Sigmoid colon (tissue), 7 donors: ENCODE measurements around the gene GSN. TPM values are rescaled to one million over a fixed set of nuclear protein-coding genes. Genes with fewer than 3 reads are reported as not detected.
A peak's percentile ranks its signal among the peaks of the same experiment; 100 is the strongest.

Experiments
- DNase-seq: peaks from one replicate; pipeline ENCODE4 v3.0.0-alpha.2; 2019
- H3K27ac ChIP-seq, 4 donors: fragments of 200-600 bp; sonication (generic); one replicate each; pipeline ENCODE4 v1.5.1; 2016 to 2019; ENCODE audit warnings: mild to moderate bottlenecking in 1 of 4
- H3K27me3 ChIP-seq, 3 donors: fragments of 200-600 bp; sonication (generic); one replicate each; pipeline ENCODE4 v1.5.1; 2019; ENCODE audit warnings: mild to moderate bottlenecking in 1 of 3
- H3K36me3 ChIP-seq, 4 donors: fragments of 200-600 bp; sonication (generic); one replicate each; pipeline ENCODE4 v1.5.1; 2016 to 2019
- H3K4me1 ChIP-seq, 4 donors: fragments of 200-600 bp; sonication (generic); one replicate each; pipeline ENCODE4 v1.5.1; 2017 to 2019
- H3K4me3 ChIP-seq, 4 donors: fragments of 200-600 bp; sonication (generic); one replicate each; pipeline ENCODE4 v1.5.1; 2017 to 2019; ENCODE audit warnings: mild to moderate bottlenecking in 2 of 4, moderate library complexity in 1 of 4
- H3K9me3 ChIP-seq, 4 donors: fragments of 200-600 bp in 3 of 4; sonication (generic) in 3 of 4; one replicate each; pipeline versions ENCODE4 v1.5.1 to v1.6.1; 2013 to 2019
- EP300 ChIP-seq, 4 donors: sonication (generic); formaldehyde crosslinking; IDR thresholded peaks; one replicate each; pipeline ENCODE4 v1.6.1; 2017; ENCODE audit warnings: antibody characterized with exemption in 4 of 4
- POLR2A ChIP-seq, 2 donors: fragments of 450-650 bp; IDR thresholded peaks; one replicate each; pipeline ENCODE4 v1.6.1; 2016; ENCODE audit warnings: antibody characterized with exemption in 2 of 2, mild to moderate bottlenecking in 2 of 2, moderate library complexity in 2 of 2
- POLR2AphosphoS5 ChIP-seq, 4 donors: sonication (generic); formaldehyde crosslinking; IDR thresholded peaks; one replicate each; pipeline ENCODE4 v1.6.1; 2017; ENCODE audit warnings: antibody characterized with exemption in 4 of 4
- WGBS, 2 donors: extraction: QIAGEN DNeasy Blood & Tissue Kit; methylation state at CpG; one replicate each; pipeline ENCODE4 v1.1.7; 2013; 5-methylcytosine and 5-hydroxymethylcytosine counted together
- intact Hi-C: fragments of 100-400 bp; cut with DNase I; formaldehyde crosslinking; loops from one replicate; pipeline ENCODE4 v1.15.1; 2023
- polyA plus RNA-seq, 3 donors: library from polyadenylated mRNA; stranded (reverse); fragments of 200-250 nt; gene quantifications; one replicate each; pipeline ENCODE4 v1.2.3, GENCODE V29; 2013
- total RNA-seq, 4 donors: library from RNA; depleted of rRNA; stranded (reverse); fragments of >200 nt; gene quantifications; one replicate each; pipeline ENCODE4 v1.1.0, GENCODE V29; 2016
- TF ChIP-seq, protein P1 (sequence below), 4 experiments: fragments of 450-650 bp in 3 of 4; fragments of 200-600 bp in 1 of 4; IDR thresholded peaks; one replicate each; pipeline ENCODE4 v1.5.1; 2016 to 2019; ENCODE audit warnings: antibody characterized with exemption in 4 of 4, mild to moderate bottlenecking in 3 of 4, moderate library complexity in 2 of 4
- donor health status: healthy with polysubstance abuse.
- donor health status: Bipolar disorder and iron deficiency.
- donor health status: healthy.

Gene GSN
- total and polyA plus RNA-seq, 7 donors: 333 to 2,826 (median 1,610) TPM

DNA sequence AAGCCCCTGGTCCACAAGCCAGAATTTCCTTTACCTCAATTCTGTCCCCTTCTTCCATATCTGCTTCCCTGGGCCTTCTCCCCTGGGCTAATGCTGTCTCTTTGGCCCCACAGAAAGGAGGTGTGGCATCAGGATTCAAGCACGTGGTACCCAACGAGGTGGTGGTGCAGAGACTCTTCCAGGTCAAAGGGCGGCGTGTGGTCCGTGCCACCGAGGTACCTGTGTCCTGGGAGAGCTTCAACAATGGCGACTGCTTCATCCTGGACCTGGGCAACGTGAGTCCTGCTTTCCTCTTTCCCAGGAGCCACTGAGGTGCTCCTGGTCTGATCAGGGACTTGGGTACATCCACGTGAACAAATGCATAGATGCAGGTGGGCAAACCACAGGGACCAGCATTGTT lies 42.6 kb downstream of the GSN start:
- intact Hi-C loops: no loop called here
- Histone ChIP-seq H3K4me1 (peaks cover 0 to 61% (median 20%) of the 10 kb centered on the region in 4 donors), H3K9me3 (no peaks in the 10 kb centered on the region), H3K27me3 (no peaks in the 10 kb centered on the region), H3K27ac (peak overlapping the region in 3 of 4 donors; percentile 3 to 99 (median 95)), H3K36me3 (peaks cover 46 to 100% (median 87%) of the 10 kb centered on the region in 4 donors), H3K4me3 (no peak overlapping the region)
- WGBS, 2 donors: 89% methylated on average over 9 of the region's 9 CpGs
- no peak for DNase-seq
- no peak for TF ChIP-seq POLR2A (IDR thresholded peaks at IDR 0.05)
- no peak for TF ChIP-seq POLR2AphosphoS5 (IDR thresholded peaks at IDR 0.05)
- no peak for TF ChIP-seq EP300 (IDR thresholded peaks at IDR 0.05)
- TF ChIP-seq, protein P1, sequence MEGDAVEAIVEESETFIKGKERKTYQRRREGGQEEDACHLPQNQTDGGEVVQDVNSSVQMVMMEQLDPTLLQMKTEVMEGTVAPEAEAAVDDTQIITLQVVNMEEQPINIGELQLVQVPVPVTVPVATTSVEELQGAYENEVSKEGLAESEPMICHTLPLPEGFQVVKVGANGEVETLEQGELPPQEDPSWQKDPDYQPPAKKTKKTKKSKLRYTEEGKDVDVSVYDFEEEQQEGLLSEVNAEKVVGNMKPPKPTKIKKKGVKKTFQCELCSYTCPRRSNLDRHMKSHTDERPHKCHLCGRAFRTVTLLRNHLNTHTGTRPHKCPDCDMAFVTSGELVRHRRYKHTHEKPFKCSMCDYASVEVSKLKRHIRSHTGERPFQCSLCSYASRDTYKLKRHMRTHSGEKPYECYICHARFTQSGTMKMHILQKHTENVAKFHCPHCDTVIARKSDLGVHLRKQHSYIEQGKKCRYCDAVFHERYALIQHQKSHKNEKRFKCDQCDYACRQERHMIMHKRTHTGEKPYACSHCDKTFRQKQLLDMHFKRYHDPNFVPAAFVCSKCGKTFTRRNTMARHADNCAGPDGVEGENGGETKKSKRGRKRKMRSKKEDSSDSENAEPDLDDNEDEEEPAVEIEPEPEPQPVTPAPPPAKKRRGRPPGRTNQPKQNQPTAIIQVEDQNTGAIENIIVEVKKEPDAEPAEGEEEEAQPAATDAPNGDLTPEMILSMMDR (IDR thresholded peaks at IDR 0.05): no peak

DNA sequence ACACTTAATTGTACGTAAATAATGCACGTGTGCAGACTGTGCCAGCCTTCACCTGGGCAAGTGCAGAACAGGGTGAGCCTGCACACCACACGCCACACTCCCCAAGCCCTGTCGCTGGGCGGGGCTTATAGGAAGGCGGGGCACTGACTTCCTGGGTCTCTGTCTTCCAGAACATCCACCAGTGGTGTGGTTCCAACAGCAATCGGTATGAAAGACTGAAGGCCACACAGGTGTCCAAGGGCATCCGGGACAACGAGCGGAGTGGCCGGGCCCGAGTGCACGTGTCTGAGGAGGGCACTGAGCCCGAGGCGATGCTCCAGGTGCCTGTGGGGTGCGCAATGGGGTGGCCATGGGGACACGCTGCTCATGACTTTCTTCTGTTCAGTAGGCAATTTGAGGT lies 44.2 kb downstream of the GSN start:
- Histone ChIP-seq H3K27me3 (no peaks in the 10 kb centered on the region), H3K27ac (peak overlapping the region in 3 of 4 donors; percentile 28 to 99 (median 96)), H3K9me3 (no peaks in the 10 kb centered on the region), H3K36me3 (peaks cover 49 to 100% (median 86%) of the 10 kb centered on the region in 4 donors), H3K4me1 (peaks cover 0 to 62% (median 28%) of the 10 kb centered on the region in 4 donors), H3K4me3 (no peak overlapping the region)
- WGBS, 2 donors: 93 to 94% methylated on average over 17 of the region's 17 CpGs
- TF ChIP-seq POLR2A (IDR thresholded peaks at IDR 0.05): no peak
- no peak for TF ChIP-seq POLR2AphosphoS5 (IDR thresholded peaks at IDR 0.05)
- TF ChIP-seq EP300 (IDR thresholded peaks at IDR 0.05): no peak
- TF ChIP-seq, protein P1 (IDR thresholded peaks at IDR 0.05): no peak
- DNase-seq: no peak
- intact Hi-C loops: no loop called here

DNA sequence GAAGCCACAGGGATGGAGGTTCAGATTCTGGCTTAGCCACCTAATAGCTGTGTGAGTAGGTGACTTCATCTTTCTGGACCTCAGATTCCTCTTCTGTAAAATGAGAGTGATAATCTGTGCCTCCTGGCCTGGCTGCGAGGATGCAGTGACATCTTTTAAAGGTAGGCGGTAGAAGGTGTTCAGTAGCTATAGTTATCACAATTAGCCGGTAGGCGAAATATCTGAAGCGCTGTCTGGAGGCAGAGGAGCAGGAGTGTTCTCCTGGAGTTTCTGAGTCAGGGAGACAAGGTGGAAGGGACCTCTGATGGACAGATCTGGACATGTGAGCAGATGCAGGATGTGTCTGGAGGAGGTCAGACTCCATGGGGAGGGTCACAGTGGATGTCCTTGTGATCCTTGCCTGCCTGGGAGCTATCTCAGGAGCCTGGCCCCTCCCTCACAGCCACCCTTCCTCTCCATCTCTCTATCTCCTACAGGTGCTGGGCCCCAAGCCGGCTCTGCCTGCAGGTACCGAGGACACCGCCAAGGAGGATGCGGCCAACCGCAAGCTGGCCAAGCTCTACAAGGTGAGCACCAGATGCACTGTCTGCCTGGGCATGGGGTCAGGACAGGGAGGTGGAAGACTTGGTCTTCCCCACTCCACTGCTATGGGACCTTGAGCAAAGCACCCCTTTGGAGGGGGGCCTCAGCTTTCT lies 45.6 kb downstream of the GSN start:
- Histone ChIP-seq H3K27me3 (no peaks in the 10 kb centered on the region), H3K36me3 (peaks cover 62 to 100% (median 86%) of the 10 kb centered on the region in 4 donors), H3K4me3 (no peak overlapping the region), H3K9me3 (no peaks in the 10 kb centered on the region), H3K27ac (peak overlapping the region; percentile 20 to 99 (median 62)), H3K4me1 (peaks cover 0 to 73% (median 38%) of the 10 kb centered on the region in 4 donors)
- intact Hi-C loops: no loop called here
- no peak for DNase-seq
- TF ChIP-seq, protein P1 (IDR thresholded peaks at IDR 0.05): no peak
- TF ChIP-seq POLR2AphosphoS5 (IDR thresholded peaks at IDR 0.05): peak in 1 of 4 donors; percentile 2
- WGBS, 2 donors: 97 to 98% methylated on average over 10 of the region's 10 CpGs

DNA sequence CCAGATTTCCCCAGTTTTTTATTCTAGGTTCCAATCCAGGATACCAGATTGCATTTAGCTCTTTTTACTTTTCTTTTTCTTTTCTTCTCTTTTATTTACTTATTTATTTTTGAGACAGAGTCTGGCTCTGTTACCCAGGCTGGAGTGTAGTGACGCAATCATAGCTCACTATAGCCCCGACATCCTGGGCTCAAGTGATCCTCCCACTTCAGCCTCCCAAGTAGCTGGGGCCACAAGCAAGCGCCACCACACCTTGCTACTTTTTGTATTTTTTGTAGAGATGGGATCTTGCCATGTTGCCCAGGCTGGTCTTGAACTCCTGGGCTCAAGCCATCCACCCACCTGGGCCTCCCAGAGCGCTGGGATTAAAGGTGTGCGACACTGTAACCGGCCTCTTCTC lies 48.4 kb downstream of the GSN start:
- Histone ChIP-seq H3K4me1 (peaks cover 0 to 72% (median 53%) of the 10 kb centered on the region in 4 donors), H3K27ac (peak overlapping the region; percentile 91 to 99 (median 94)), H3K9me3 (no peaks in the 10 kb centered on the region), H3K27me3 (no peaks in the 10 kb centered on the region), H3K4me3 (no peak overlapping the region), H3K36me3 (peaks cover 55 to 99% (median 80%) of the 10 kb centered on the region in 4 donors)
- WGBS, 2 donors: 94 to 95% methylated on average over 6 of the region's 6 CpGs
- TF ChIP-seq POLR2A (IDR thresholded peaks at IDR 0.05) (no peak), EP300 (IDR thresholded peaks at IDR 0.05) (no peak), POLR2AphosphoS5 (IDR thresholded peaks at IDR 0.05) (no peak)
- TF ChIP-seq, protein P1 (IDR thresholded peaks at IDR 0.05): no peak
- intact Hi-C loops: no loop called here
- DNase-seq: no peak
